IMR-90 (cell line): ENCODE measurements around the gene KNL1. TPM values are rescaled to one million over a fixed set of nuclear protein-coding genes. Genes with fewer than 3 reads are reported as not detected.

Experiments
- ATAC-seq: fragments of 200-7000 bp; cut with Tn5 transposase; 2 replicates; pipeline ENCODE4 v1.9.1; 2020; ENCODE audit warnings: low read depth, mild to moderate bottlenecking, moderate library complexity
- BruUV-seq: library from RNA; stranded (reverse); fragments of 400-500 nt; replicated peaks from 2 replicates; lab custom pipeline; 2021; lab: Mats Ljungman, UMichigan
- CTCF ChIA-PET: fragments of 300-600 bp; formaldehyde crosslinking; extraction: SDS; loops from one replicate; lab custom pipeline; 2021; ENCODE audit warnings: antibody characterized with exemption; lab: Yijun Ruan, JAX
- POLR2A ChIA-PET: fragments of 300-600 bp; sonication (Branson Sonifier 250); formaldehyde crosslinking; loops from one replicate; lab custom pipeline; 2022; ENCODE audit warnings: antibody characterized with exemption; ENCODE audit not compliant: unreplicated experiment; lab: Charles Lee
- DNase-seq: peaks from one replicate; pipeline ENCODE4 v3.0.0; 2013
- H2AFZ ChIP-seq: replicated peaks from 2 replicates; pipeline ENCODE3; 2013; ENCODE audit warnings: low read length, mild to moderate bottlenecking; ENCODE audit not compliant: poor library complexity
- H2AK5ac ChIP-seq: 2 replicates; pipeline ENCODE4 v1.6.1; 2013; ENCODE audit warnings: low read depth, low read length, inconsistent platforms
- H2AK9ac ChIP-seq: replicated peaks from 2 replicates; pipeline ENCODE3; 2013; ENCODE audit warnings: mild to moderate bottlenecking, low read depth, low read length, moderate library complexity; ENCODE audit not compliant: poor library complexity
- H2BK120ac ChIP-seq: 2 replicates; pipeline ENCODE4 v1.6.1; 2013; ENCODE audit warnings: low read depth, low read length, inconsistent platforms
- H2BK15ac ChIP-seq: 3 replicates; pipeline ENCODE4 v1.6.1; 2013; ENCODE audit warnings: low read depth, low read length, inconsistent platforms
- H2BK20ac ChIP-seq: 2 replicates; pipeline ENCODE4 v1.6.1; 2013; ENCODE audit warnings: low read depth, mild to moderate bottlenecking, inconsistent platforms, low read length, moderate library complexity
- H2BK5ac ChIP-seq: 2 replicates; pipeline ENCODE4 v1.6.1; 2013; ENCODE audit warnings: mild to moderate bottlenecking, low read depth, low read length, inconsistent platforms; ENCODE audit not compliant: poor library complexity, severe bottlenecking
- H3K14ac ChIP-seq: replicated peaks from 2 replicates; pipeline ENCODE4 v1.6.1; 2013; ENCODE audit warnings: low read depth, low read length, inconsistent platforms
- H3K18ac ChIP-seq: 2 replicates; pipeline ENCODE4 v1.6.1; 2013; ENCODE audit warnings: low read depth, low read length, control low read depth
- H3K23ac ChIP-seq: 2 replicates; pipeline ENCODE4 v1.6.1; 2013; ENCODE audit warnings: low read depth, low read length, inconsistent platforms
- H3K27ac ChIP-seq: 2 replicates; pipeline ENCODE4 v1.5.1; 2013; ENCODE audit warnings: mild to moderate bottlenecking, control low read depth, low read length; ENCODE audit not compliant: insufficient read depth
- H3K27me3 ChIP-seq: 2 replicates; pipeline ENCODE4 v1.6.1; 2013; ENCODE audit warnings: low read length; ENCODE audit not compliant: control insufficient read depth, insufficient read depth
- H3K36me3 ChIP-seq: 2 replicates; pipeline ENCODE4 v1.6.1; 2013; ENCODE audit warnings: low read length, mixed read lengths; ENCODE audit not compliant: control insufficient read depth, insufficient read depth
- H3K4ac ChIP-seq: 2 replicates; pipeline ENCODE4 v1.6.1; 2013; ENCODE audit warnings: low read depth, low read length, inconsistent platforms
- H3K4me1 ChIP-seq: 2 replicates; pipeline ENCODE4 v1.6.1; 2013; ENCODE audit warnings: low read length, mixed read lengths; ENCODE audit not compliant: control insufficient read depth, insufficient read depth
- H3K4me2 ChIP-seq: 2 replicates; pipeline ENCODE4 v1.6.1; 2013; ENCODE audit warnings: low read depth, mild to moderate bottlenecking, control low read depth, low read length, moderate library complexity
- H3K4me3 ChIP-seq: 2 replicates; pipeline ENCODE4 v1.5.1; 2013; ENCODE audit warnings: low read depth, mild to moderate bottlenecking, control low read depth, low read length, moderate library complexity; ENCODE audit not compliant: insufficient read depth
- H3K56ac ChIP-seq: 2 replicates; pipeline ENCODE4 v1.6.1; 2013; ENCODE audit warnings: low read length, inconsistent platforms; ENCODE audit not compliant: insufficient read depth; ENCODE audit errors: extremely low read depth
- H3K79me1 ChIP-seq, 2 experiments: 2 replicates each; pipeline ENCODE4 v1.6.1; 2013; ENCODE audit warnings: low read length in 2 of 2, inconsistent platforms in 1 of 2, low read depth in 1 of 2
- H3K9ac ChIP-seq: 2 replicates; pipeline ENCODE4 v1.6.1; 2013; ENCODE audit warnings: low read depth, low read length, control low read depth
- H3K9me1 ChIP-seq: 2 replicates; pipeline ENCODE4 v1.6.1; 2013; ENCODE audit warnings: low read length, inconsistent platforms; ENCODE audit not compliant: insufficient read depth
- H3K9me3 ChIP-seq: 2 replicates; pipeline ENCODE4 v1.6.1; 2013; ENCODE audit warnings: low read length; ENCODE audit not compliant: control insufficient read depth, insufficient read depth
- H4K20me1 ChIP-seq: 2 replicates; pipeline ENCODE4 v1.6.1; 2013; ENCODE audit warnings: low read length, inconsistent platforms; ENCODE audit not compliant: insufficient read depth
- H4K5ac ChIP-seq: 2 replicates; pipeline ENCODE4 v1.6.1; 2013; ENCODE audit warnings: mild to moderate bottlenecking, low read depth, low read length, control low read depth
- H4K8ac ChIP-seq, 2 experiments: 2 replicates each; pipeline ENCODE4 v1.6.1; 2013; ENCODE audit warnings: low read depth in 2 of 2, low read length in 2 of 2, control low read depth in 1 of 2, inconsistent platforms in 1 of 2
- H4K91ac ChIP-seq: 2 replicates; pipeline ENCODE4 v1.6.1; 2013; ENCODE audit warnings: low read depth, low read length, inconsistent platforms; ENCODE audit not compliant: insufficient read depth
- BHLHE40 ChIP-seq: fragments of 150-350 bp; IDR thresholded peaks from 2 replicates; pipeline ENCODE4 v1.6.1; 2016; ENCODE audit warnings: mild to moderate bottlenecking, low read depth, low read length
- CEBPB ChIP-seq: IDR thresholded peaks from 2 replicates; pipeline ENCODE4 v1.6.1; 2012; ENCODE audit warnings: low read depth, low read length, improper control_type of control experiment
- CHD1 ChIP-seq: IDR thresholded peaks from 2 replicates; pipeline ENCODE4 v1.6.1; 2012; ENCODE audit warnings: low read depth, low read length, improper control_type of control experiment
- CTCF ChIP-seq: conservative IDR thresholded peaks from 2 replicates; pipeline ENCODE4 v1.5.1; 2012; ENCODE audit warnings: mild to moderate bottlenecking, low read depth, low read length, improper control_type of control experiment
- FOS ChIP-seq: fragments of 150-350 bp; IDR thresholded peaks from 2 replicates; pipeline ENCODE4 v1.6.1; 2016; ENCODE audit warnings: low read depth, low read length
- MAFK ChIP-seq: IDR thresholded peaks from 2 replicates; pipeline ENCODE4 v1.6.1; 2012; ENCODE audit warnings: low read depth, low read length, improper control_type of control experiment
- MAZ ChIP-seq: IDR thresholded peaks from 2 replicates; pipeline ENCODE4 v1.6.1; 2012; ENCODE audit warnings: low read depth, mild to moderate bottlenecking, low read length, improper control_type of control experiment, moderate library complexity, borderline replicate concordance
- MXI1 ChIP-seq: IDR thresholded peaks from 2 replicates; pipeline ENCODE4 v1.6.1; 2012; ENCODE audit warnings: low read depth, mild to moderate bottlenecking, low read length, moderate library complexity, borderline replicate concordance
- NFE2L2 ChIP-seq: fragments of 150-350 bp; IDR thresholded peaks from 2 replicates; pipeline ENCODE4 v1.6.1; 2016; ENCODE audit warnings: low read depth, mild to moderate bottlenecking, low read length
- POLR2A ChIP-seq: IDR thresholded peaks from 2 replicates; pipeline ENCODE4 v1.6.1; 2012; ENCODE audit warnings: mild to moderate bottlenecking, low read depth, low read length
- RAD21 ChIP-seq: IDR thresholded peaks from 2 replicates; pipeline ENCODE4 v1.6.1; 2012; ENCODE audit warnings: low read length, improper control_type of control experiment
- RCOR1 ChIP-seq: IDR thresholded peaks from 2 replicates; pipeline ENCODE4 v1.6.1; 2012; ENCODE audit warnings: mild to moderate bottlenecking, low read length, improper control_type of control experiment; ENCODE audit not compliant: insufficient replicate concordance
- RFX5 ChIP-seq: IDR thresholded peaks from 2 replicates; pipeline ENCODE4 v1.8.0; 2012; ENCODE audit warnings: low read depth, mild to moderate bottlenecking, low read length, moderate library complexity
- SMC3 ChIP-seq: fragments of 150-350 bp; IDR thresholded peaks from 2 replicates; pipeline ENCODE4 v1.6.1; 2016; ENCODE audit warnings: low read depth, mild to moderate bottlenecking, antibody characterized with exemption, low read length, moderate library complexity
- WGBS, 2 experiments: methylation state at CpG; one replicate each; pipeline versions ENCODE4 v1.1.5 to v1.1.7; 2013; ENCODE audit warnings: missing lambda C conversion rate in 2 of 2; ENCODE audit not compliant: insufficient read length in 1 of 2; ENCODE audit errors: extremely low coverage in 2 of 2; 5-methylcytosine and 5-hydroxymethylcytosine counted together
- dilution Hi-C: fragments of 300-500 bp; cut with HindIII; formaldehyde crosslinking; loops from one replicate; pipeline ENCODE4 v1.14.3; 2018; ENCODE audit warnings: low sequenced_read_pairs; ENCODE audit not compliant: unreplicated experiment
- in situ Hi-C: fragments of 300-500 bp; cut with MboI; formaldehyde crosslinking; loops from 3 replicates; pipeline ENCODE4 v1.14.3; 2019; ENCODE audit warnings: low sequenced_read_pairs, inconsistent platforms, mixed read lengths
- intact Hi-C: fragments of 100-400 bp; cut with micrococcal nuclease; formaldehyde crosslinking; loops from 2 replicates; pipeline ENCODE4 v1.10.0; 2022
- polyA plus RNA-seq, 3 experiments: library from polyadenylated mRNA; depleted of rRNA; stranded (reverse); fragments of >200 nt; gene quantifications; 2 replicates each; pipeline ENCODE4 v1.2.3, GENCODE V29; 2012; ENCODE audit warnings: low replicate concordance in 1 of 3
- total RNA-seq: library from RNA; depleted of rRNA; stranded (reverse); fragments of >200 nt; gene quantifications from 2 replicates; pipeline ENCODE4 v1.2.3, GENCODE V29; 2012
- TF ChIP-seq, protein P1 (sequence below): fragments of 150-350 bp; IDR thresholded peaks from 2 replicates; pipeline ENCODE4 v1.6.1; 2017; ENCODE audit warnings: mild to moderate bottlenecking, antibody characterized with exemption, low read length, low read depth
- TF ChIP-seq, protein P2 (sequence below): fragments of 150-350 bp; IDR thresholded peaks from 2 replicates; pipeline ENCODE4 v1.6.1; 2016; ENCODE audit warnings: low read depth, mild to moderate bottlenecking, low read length, moderate library complexity, borderline replicate concordance

Gene KNL1
- total and polyA plus RNA-seq, 2 of the 4 experiments (the other 2 are of a cell fraction) = 3.1 to 25.1 TPM

DNA sequence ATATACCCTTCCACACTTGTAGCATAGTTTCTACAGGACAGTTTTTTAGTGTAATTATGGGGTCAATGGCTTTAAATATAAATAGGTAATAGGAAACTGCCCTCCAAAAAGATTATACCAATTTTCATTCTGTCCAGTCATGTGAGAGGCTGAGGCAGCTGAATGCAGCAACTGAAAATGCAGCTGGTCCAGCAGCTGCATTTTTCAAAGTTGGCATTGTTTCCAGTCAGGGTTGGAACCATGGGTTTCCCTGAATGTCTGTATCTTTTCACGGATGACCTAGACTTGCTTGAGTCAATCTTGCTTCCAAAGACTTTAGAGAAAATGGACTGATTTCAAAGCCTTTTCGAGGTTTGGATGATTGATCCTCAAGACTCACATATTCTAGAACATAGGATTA is 9.9 kb upstream of the KNL1 start:
- Histone ChIP-seq H2AK5ac (no peak overlapping the region), H3K23ac (no peak overlapping the region), H2BK20ac (no peak overlapping the region), H3K14ac (no peak overlapping the region), H3K4me1 (no peaks in the 10 kb centered on the region), H3K27ac (no peak overlapping the region), H2BK120ac (no peak overlapping the region), H3K18ac (no peak overlapping the region), H4K91ac (no peak overlapping the region), H3K4me3 (no peak overlapping the region), H2AK9ac (no peak overlapping the region), H4K8ac (no peak overlapping the region), H3K4me2 (no peak overlapping the region), H4K20me1 (no peaks in the 10 kb centered on the region), H3K56ac (no peak overlapping the region), H3K9me1 (no peaks in the 10 kb centered on the region), H2BK5ac (no peak overlapping the region), H3K27me3 (no peaks in the 10 kb centered on the region), H3K4ac (no peak overlapping the region), H4K5ac (no peak overlapping the region), H3K9me3 (no peaks in the 10 kb centered on the region), H3K79me1 (no peaks in the 10 kb centered on the region), H2AFZ (no peak overlapping the region), H3K36me3 (no peaks in the 10 kb centered on the region), H3K9ac (no peak overlapping the region), H2BK15ac (no peak overlapping the region)
- intact Hi-C loops (no loop called here), dilution Hi-C loops (no loop called here), in situ Hi-C loops (no loop called here)
- DNase-seq (no peak), ATAC-seq (no peak)
- ChIA-PET POLR2A (no interaction called here), CTCF (no interaction called here)
- BruUV-seq = no TSS peak
- TF ChIP-seq SMC3 (no peak), CHD1 (no peak), RFX5 (no peak), MAZ (no peak), RAD21 (no peak), CEBPB (no peak), POLR2A (no peak), BHLHE40 (no peak), MAFK (no peak), FOS (no peak), MXI1 (no peak), CTCF (no peak), RCOR1 (no peak), NFE2L2 (no peak)
- TF ChIP-seq, protein P1, sequence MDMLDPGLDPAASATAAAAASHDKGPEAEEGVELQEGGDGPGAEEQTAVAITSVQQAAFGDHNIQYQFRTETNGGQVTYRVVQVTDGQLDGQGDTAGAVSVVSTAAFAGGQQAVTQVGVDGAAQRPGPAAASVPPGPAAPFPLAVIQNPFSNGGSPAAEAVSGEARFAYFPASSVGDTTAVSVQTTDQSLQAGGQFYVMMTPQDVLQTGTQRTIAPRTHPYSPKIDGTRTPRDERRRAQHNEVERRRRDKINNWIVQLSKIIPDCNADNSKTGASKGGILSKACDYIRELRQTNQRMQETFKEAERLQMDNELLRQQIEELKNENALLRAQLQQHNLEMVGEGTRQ = no peak
- TF ChIP-seq, protein P2, sequence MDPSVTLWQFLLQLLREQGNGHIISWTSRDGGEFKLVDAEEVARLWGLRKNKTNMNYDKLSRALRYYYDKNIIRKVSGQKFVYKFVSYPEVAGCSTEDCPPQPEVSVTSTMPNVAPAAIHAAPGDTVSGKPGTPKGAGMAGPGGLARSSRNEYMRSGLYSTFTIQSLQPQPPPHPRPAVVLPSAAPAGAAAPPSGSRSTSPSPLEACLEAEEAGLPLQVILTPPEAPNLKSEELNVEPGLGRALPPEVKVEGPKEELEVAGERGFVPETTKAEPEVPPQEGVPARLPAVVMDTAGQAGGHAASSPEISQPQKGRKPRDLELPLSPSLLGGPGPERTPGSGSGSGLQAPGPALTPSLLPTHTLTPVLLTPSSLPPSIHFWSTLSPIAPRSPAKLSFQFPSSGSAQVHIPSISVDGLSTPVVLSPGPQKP = no peak
- no CpG with 5 or more reads among the region's 2 CpGs for WGBS, 2 experiments
